Measurements from ENCODE around the gene TMEM221.

Gene TMEM221

GRCh38 chr19:17418710-17419109, 29.8 kb downstream of the TMEM221 start:
- H3K4me3 ChIP-seq (ENCODE audit: control insufficient read depth, low read depth, low read length): peak overlapping the region; percentile 47; the same call in 1 of the 2 replicates
- no peak for DNase-seq (ENCODE audit: low read depth)
- TF ChIP-seq, protein P1, sequence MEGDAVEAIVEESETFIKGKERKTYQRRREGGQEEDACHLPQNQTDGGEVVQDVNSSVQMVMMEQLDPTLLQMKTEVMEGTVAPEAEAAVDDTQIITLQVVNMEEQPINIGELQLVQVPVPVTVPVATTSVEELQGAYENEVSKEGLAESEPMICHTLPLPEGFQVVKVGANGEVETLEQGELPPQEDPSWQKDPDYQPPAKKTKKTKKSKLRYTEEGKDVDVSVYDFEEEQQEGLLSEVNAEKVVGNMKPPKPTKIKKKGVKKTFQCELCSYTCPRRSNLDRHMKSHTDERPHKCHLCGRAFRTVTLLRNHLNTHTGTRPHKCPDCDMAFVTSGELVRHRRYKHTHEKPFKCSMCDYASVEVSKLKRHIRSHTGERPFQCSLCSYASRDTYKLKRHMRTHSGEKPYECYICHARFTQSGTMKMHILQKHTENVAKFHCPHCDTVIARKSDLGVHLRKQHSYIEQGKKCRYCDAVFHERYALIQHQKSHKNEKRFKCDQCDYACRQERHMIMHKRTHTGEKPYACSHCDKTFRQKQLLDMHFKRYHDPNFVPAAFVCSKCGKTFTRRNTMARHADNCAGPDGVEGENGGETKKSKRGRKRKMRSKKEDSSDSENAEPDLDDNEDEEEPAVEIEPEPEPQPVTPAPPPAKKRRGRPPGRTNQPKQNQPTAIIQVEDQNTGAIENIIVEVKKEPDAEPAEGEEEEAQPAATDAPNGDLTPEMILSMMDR (IDR thresholded peaks at IDR 0.05; ENCODE audit: control insufficient read depth, insufficient read depth, low read depth, low read length, missing control alignments): no peak

GRCh38 chr19:17415121-17415520, 33.3 kb downstream of the TMEM221 start:
- no peak for DNase-seq (ENCODE audit: low read depth)
- TF ChIP-seq, protein P1 (IDR thresholded peaks at IDR 0.05; ENCODE audit: control insufficient read depth, insufficient read depth, low read depth, low read length, missing control alignments): no peak
- H3K4me3 ChIP-seq (ENCODE audit: control insufficient read depth, low read depth, low read length): no peak overlapping the region

DNA sequence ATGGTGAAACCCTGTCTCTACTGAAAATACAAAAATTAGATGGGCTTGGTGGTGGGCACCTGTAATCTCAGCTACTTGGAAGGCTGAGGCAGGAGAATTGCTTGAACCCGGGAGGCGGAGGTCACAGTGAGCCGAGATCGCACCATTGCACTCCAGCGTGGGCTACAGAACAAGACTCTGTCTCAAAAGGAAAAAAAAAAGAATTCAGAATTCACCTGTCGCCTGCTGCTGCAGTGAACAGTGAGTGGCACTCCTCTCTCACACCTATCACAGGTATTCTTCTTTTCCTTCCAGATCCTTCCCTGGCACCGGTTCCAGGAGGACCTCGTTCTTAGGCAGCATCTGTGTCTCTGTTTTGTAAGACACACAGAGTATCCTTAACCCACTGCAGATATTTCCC, 34.4 kb downstream of the TMEM221 start:
- no peak overlapping the region for H3K4me3 ChIP-seq (ENCODE audit: control insufficient read depth, low read depth, low read length)
- no peak for DNase-seq (ENCODE audit: low read depth)
- TF ChIP-seq, protein P1 (IDR thresholded peaks at IDR 0.05; ENCODE audit: control insufficient read depth, insufficient read depth, low read depth, low read length, missing control alignments): no peak

DNA sequence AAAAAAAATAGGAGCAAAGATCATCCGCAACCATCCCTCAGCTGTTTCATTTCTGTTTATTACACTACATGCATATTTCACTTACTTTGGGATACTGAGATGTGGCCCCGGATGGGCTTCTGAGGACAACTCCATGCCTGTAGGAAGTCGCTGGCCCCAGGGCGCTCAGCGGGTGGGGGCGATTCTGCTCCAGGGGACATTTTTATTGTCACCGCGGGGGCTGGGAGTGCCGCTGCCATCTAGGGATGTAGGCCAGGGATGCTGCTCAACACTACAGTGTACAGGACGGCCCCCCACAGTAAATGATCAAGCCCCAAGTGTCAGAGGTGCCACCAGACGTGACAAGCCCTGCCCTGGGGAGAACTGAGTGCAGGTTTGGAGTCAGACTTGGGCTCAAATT, 36.7 kb downstream of the TMEM221 start:
- TF ChIP-seq, protein P1 (IDR thresholded peaks at IDR 0.05; ENCODE audit: control insufficient read depth, insufficient read depth, low read depth, low read length, missing control alignments): no peak
- H3K4me3 ChIP-seq (ENCODE audit: control insufficient read depth, low read depth, low read length): no peak overlapping the region
- no peak for DNase-seq (ENCODE audit: low read depth)

- no peak overlapping the region for H3K4me3 ChIP-seq (ENCODE audit: control insufficient read depth, low read depth, low read length)
- TF ChIP-seq, protein P1 (IDR thresholded peaks at IDR 0.05; ENCODE audit: control insufficient read depth, insufficient read depth, low read depth, low read length, missing control alignments): no peak
- DNase-seq (ENCODE audit: low read depth): no peak
Observed at GRCh38 chr19:17409990-17410389, 38.5 kb downstream of the TMEM221 start.

DNA sequence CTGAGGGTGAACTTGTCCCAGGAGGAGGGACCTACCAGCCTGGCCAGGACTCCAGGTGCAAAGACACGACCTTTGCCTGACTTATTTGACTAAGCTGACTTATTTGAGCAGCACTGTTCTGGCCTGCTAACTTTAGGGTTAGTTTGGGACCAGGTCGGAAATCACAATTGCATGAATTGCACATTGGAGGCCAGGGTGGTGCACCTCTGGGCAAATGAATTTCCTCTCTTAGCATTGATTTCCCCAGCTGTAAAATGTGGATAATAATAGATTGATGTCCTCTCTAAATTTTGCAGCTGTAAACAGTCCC, 41.6 kb downstream of the TMEM221 start:
- TF ChIP-seq, protein P1 (IDR thresholded peaks at IDR 0.05; ENCODE audit: control insufficient read depth, insufficient read depth, low read depth, low read length, missing control alignments): no peak
- no peak overlapping the region for H3K4me3 ChIP-seq (ENCODE audit: control insufficient read depth, low read depth, low read length)

More for the DNA sequence above, 41.6 kb downstream of the TMEM221 start:
- DNase-seq (ENCODE audit: low read depth): no peak
